GM21390 (cell line): Measurements from ENCODE around the gene SCGB2A2.

Experiments
- ATAC-seq: cut with Tn5 transposase; IDR thresholded peaks from one replicate; pipeline ENCODE4 v1.9.1; 2021; ENCODE audit not compliant: unreplicated experiment

The SCGB2A2 gene

DNA sequence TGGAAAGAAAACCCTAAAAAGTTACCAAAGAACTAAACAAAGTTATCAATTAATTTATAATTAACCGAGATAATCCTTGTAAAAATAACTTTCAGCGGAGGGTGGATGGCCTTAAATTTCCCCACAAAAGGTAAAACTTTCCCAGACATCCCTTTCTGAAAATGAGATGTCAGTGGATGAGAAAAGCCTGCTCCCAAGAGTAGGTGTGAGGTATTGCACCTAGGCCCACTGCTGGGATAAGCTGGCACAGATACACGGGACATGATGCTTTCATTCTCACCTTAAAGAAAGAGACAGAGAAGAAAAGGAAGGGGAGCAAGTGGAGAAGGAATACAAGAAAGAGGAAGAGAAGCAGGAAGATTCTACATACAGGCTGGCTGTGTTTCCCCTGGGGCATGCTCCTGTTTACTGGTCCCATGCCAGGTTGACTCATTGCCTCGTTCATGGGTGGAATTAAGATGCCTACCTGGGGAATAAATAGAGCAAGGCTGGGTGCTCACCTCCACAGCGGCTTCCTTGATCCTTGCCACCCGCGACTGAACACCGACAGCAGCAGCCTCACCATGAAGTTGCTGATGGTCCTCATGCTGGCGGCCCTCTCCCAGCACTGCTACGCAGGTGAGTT, at the start of gene SCGB2A2:
TSS of gene SCGB2A2 (plus strand) at position 505 of the 625 bp plus-strand sequence. CDS start at position 564, 59 bp downstream.
- ATAC-seq: no peak

DNA sequence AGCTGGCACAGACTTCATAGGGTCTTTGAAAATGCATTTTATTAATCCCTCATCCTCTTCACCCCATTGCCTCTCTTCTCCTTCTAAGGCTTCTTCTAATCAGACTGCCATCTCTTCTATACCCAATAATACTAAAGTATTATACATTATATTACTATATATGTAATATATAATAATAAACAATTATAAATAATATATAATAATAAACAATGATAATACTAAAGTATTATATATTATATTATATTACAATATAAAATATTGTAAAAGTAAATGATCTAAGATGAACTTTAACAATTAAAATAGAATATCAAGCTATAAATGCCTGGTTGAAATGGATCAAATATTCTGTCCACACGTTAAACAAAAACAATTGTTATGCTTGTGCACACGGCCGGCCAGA, 48.5 kb upstream of the SCGB2A2 start:
- ATAC-seq: no peak

DNA sequence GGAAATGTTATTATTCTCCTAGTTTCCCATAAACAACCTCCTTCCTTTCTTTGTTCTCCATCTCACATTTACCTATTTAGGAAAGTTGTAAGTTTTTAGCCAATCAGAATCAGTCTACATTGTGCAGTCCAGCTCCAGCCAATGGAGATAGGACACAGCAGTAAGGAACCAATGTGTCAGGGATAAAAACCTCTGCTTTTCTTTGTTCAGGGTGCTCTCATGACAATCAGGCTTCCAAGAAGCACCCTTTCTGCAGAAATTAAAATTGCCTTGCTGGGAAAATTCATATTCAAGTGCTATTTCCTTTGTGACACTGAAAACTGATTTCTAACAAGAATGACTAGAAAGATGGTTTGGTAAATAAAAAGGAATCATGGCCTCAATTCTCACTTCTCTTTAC, 46.9 kb upstream of the SCGB2A2 start:
- ATAC-seq: no peak

GRCh38 chr11:62233730-62234129, 36.2 kb upstream of the SCGB2A2 start:
- ATAC-seq: no peak

DNA sequence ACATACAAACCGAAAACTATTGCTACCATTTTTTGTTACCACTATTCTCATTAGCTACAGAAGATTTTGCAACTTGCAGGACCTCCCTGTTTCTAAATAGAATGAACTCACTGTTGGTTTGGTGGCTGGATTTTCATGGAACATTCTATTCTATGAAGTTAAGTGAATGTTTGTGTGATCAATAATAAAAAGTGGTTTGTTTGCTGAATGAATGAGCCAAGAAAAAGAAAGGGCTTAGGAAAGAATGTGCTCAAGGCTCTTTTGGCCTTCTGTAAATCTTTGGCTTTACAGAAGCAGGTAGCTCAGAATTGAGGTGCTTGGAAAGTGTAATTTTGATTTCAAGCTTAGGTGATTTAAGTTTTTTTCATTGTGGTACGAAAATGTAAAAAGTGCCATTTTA, 33.8 kb upstream of the SCGB2A2 start:
- no peak for ATAC-seq

DNA sequence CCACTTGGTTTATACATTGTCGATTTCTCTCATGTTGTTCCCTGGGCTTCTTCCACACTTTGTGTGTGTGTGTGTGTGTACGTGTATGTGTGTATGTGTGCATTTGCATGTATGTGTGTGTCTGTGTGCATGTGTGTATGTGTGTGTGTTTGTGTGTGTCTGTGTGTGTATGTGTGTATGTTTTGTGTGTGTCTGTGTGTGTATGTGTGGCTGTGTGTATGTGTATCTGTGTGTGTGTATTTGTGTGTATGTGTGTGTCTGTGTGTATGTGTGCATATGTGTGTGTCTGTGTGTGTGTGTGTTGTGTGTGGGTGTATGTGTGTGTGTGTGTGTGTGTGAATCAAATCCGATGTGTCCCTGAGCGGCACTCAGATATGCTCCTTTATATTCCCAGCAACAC, 32.5 kb upstream of the SCGB2A2 start:
- no peak for ATAC-seq

GRCh38 chr11:62238151-62238550, 31.8 kb upstream of the SCGB2A2 start:
- ATAC-seq: no peak

DNA sequence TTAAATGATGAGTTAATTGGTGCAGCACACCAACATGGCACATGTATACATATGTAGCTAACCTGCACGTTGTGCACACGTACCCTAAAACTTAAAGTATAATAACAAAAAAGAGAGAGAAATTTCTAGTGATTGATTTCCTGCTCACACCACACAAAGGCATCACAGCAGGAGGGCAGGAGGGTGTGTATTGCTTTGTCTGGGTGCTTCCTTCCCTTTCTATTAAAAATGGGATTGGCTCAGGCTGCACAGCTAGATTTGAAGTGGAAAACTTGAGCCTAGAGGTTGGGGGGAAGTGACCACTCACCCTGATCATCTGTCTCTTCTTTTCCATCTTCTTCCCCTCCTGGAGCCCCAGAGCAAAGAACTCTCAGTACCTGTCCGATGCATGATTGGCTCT, 28.9 kb upstream of the SCGB2A2 start:
- no peak for ATAC-seq

GRCh38 chr11:62242021-62242420, 27.9 kb upstream of the SCGB2A2 start, which contains the start of gene SCGB1D2:
TSS of gene SCGB1D2 (plus strand) at chr11:62242239. CDS start at chr11:62242308, 69 bp downstream.
- ATAC-seq: no peak

DNA sequence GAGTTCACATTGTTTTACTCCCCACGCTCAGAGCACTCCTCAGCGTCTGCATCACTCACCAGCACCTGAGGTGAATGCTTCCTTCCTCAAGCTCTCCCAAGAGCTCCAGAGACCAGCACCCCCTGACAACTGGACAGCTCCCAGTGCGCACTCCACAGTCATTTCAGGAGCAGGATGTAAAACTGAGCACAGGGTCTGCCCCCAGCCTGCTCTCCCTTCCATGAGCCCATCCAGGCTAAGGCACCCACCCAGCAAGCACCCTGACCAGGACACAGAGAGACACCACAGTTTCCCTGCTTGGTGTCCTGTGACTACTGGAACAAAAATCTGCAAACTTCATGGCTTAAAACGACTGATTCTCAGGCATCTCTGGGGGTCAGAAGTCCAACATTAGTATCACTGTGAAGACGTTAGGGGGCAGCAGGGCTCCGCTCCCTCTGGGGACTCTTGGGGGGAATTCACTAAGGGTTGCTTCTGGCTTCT, 24.6 kb upstream of the SCGB2A2 start:
- no peak for ATAC-seq

DNA sequence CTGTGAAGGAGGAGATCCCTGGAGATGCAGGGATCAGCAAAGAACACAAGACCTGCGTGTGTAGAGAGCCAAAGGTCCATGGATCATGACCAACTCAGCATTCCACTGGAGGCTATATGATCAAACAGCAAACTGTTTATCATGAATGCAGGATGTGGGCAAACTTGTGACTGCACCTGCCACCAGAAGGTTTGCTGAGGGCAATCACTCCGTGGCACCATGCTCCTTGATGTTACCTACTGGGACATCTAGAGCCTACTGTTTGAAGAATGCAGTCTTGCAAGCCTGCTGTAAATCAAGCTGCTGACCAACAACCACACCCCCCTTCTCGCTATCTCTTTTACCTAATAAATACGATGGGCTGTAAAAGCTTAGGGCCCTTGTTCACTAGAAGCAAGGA, 18.3 kb upstream of the SCGB2A2 start:
- no peak for ATAC-seq

GRCh38 chr11:62253999-62254542, 15.9 kb upstream of the SCGB2A2 start:
- no peak for ATAC-seq

DNA sequence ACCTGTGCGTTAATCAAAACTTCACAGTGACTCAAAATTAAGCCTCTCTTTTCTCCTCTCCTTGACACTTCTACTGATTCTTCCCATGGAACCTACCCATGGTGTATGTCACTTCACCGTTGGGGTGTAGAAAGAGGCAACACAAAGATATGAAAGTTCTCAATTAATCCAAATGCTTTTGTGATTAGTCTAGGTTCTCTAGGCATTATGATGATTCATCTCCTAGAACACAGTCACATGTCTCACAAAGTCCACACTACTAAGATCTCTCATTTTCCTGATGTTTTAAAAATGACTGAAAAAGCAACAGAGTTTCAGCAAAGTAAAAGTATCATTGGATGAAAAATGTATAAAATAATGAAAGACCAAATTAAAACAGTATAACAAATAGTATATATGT, 13.7 kb upstream of the SCGB2A2 start:
- no peak for ATAC-seq

DNA sequence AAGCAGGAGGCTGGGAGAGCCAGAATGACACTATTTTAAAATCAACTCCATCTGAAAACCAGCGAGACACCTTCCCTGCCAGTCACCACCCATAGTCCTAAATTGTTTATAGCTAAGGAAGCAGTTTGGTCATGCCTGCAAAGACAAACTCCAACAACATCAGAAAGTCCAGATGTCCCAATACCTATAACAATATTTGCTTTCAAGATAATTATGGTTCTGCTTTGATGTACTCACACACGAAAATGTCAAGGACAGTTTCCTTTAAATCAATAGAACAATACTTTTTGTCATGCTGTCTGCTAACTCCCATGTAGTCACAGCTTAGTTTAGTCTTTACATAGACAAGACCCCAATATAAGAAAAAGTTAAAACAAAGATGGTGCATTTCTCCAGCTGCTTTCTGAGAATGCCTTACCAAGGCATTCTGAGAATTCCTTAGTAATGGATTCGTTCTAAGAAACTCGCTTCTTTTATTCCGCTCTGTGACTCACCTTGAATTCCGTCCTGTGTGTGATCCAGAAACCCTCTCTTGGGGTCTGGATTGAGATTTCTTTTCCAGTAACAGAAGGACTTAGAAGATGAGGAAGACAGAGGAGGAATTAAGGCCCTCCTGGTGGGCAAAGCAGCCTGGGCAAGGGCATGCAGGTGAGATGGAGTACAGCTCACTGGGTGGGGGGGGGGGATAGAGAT, 9.6 kb upstream of the SCGB2A2 start:
- no peak for ATAC-seq

DNA sequence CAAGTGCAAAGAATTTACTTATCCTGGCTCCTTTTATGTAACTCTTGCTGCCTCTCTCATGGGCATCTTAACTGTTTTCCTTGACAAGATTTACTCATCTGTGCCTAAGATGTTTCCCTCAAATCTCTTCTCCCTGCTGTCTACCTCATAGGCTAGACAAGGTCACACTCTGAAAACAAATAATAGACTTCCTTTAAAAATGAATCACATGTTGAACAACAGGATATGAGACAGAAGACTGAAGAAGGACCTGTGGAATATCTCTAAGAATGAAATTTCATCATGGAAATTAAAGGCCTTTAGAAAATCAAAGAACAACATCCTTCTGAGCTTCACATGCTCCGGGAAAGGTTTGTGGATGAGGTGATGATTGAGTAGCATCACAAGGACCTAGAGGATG, 6.0 kb upstream of the SCGB2A2 start:
- no peak for ATAC-seq

GRCh38 chr11:62266558-62266957, 3.4 kb upstream of the SCGB2A2 start:
- no peak for ATAC-seq

- no peak for ATAC-seq
These were observed 2.9 kb upstream of the SCGB2A2 start for GRCh38 chr11:62267050-62267449.

DNA sequence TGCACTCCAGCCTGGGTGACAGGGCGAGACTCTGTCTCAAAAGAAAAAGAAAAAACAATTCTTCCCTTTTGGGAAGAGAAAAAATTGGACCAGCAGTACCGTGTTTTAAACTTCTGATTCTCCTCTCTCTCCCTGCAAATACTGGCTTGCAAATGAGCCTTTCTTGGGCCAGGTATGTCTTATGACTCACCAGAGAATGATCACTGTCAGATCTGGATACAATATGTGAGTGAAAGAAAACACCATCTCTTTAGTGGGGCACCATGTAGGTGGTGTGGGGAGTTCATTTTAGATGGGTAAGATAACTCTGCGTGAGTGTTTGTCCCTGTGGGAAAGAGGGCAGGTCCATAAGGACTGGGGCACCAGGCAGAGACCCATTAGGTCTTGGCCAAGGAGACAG, 2.4 kb upstream of the SCGB2A2 start:
- no peak for ATAC-seq

DNA sequence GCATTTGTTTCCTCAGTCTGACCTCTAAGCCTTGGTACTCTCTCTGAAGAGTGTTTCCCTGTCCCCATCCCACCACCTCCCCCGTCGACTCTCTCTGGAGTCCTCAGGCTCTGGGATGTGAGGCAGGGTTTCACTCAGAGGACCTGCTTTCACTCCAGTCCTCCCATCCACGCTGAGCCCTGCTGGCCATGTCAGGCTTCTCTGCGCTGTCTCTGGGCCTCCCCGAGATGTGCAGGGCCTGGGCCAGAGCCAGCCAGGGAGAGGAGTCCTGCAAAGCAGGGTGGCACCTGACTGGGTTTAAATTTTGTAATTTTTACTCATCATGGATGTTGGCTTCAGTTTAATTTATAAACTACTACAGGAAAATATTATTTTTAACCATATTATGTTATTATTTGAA, 3.3 kb downstream of the SCGB2A2 start:
- ATAC-seq: no peak

DNA sequence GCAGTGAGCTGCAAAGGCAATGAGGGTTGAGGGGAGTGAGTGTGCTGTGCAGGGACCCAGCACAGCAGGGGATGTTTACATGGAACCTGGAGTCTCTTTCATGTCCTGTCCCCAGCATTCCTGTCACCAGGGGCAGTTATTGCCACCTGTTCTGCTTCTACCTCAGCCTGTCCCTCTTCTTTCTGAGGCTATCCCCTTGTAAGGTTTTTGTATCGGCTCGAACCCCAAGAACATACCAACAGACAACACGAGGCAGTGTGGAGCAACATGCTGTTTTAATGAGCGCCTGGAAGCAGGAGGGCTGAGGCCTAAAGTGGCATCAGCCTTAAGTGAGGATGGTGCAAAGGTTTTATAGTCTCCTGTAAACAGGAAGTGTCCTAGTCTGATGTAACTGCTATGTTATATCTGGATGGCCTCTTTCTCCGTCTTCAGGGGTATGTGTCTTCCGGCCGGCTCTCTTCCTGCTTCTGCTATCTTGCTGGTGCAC, 3.9 kb downstream of the SCGB2A2 start:
- ATAC-seq: no peak

GRCh38 chr11:62280452-62280851, 10.5 kb downstream of the SCGB2A2 start:
- ATAC-seq: no peak

- ATAC-seq: no peak
These were observed 25.5 kb downstream of the SCGB2A2 start for GRCh38 chr11:62295504-62295903.
